Stimulated activated CD4-positive, alpha-beta T cell treated with anti-CD3 and anti-CD28 coated beads, Interleukin-4, amount 100 ng/mL, for 4 hours (primary cell): Measurements from ENCODE around the gene ARHGAP31.
"Not testable (repeated sequence)": the region's sequence is repeated elsewhere in the genome, so short reads cannot be mapped to it uniquely, and the experiment has no call there.

Experiments used
- DNase-seq, 2 experiments: peaks; one replicate each; pipeline ENCODE4 v3.0.0-alpha.2; 2020

ARHGAP31 gene, protein sequence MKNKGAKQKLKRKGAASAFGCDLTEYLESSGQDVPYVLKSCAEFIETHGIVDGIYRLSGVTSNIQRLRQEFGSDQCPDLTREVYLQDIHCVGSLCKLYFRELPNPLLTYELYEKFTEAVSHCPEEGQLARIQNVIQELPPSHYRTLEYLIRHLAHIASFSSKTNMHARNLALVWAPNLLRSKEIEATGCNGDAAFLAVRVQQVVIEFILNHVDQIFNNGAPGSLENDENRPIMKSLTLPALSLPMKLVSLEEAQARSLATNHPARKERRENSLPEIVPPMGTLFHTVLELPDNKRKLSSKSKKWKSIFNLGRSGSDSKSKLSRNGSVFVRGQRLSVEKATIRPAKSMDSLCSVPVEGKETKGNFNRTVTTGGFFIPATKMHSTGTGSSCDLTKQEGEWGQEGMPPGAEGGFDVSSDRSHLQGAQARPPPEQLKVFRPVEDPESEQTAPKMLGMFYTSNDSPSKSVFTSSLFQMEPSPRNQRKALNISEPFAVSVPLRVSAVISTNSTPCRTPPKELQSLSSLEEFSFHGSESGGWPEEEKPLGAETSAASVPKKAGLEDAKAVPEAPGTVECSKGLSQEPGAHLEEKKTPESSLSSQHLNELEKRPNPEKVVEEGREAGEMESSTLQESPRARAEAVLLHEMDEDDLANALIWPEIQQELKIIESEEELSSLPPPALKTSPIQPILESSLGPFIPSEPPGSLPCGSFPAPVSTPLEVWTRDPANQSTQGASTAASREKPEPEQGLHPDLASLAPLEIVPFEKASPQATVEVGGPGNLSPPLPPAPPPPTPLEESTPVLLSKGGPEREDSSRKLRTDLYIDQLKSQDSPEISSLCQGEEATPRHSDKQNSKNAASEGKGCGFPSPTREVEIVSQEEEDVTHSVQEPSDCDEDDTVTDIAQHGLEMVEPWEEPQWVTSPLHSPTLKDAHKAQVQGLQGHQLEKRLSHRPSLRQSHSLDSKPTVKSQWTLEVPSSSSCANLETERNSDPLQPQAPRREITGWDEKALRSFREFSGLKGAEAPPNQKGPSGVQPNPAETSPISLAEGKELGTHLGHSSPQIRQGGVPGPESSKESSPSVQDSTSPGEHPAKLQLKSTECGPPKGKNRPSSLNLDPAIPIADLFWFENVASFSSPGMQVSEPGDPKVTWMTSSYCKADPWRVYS (N-terminal part only)

DNA sequence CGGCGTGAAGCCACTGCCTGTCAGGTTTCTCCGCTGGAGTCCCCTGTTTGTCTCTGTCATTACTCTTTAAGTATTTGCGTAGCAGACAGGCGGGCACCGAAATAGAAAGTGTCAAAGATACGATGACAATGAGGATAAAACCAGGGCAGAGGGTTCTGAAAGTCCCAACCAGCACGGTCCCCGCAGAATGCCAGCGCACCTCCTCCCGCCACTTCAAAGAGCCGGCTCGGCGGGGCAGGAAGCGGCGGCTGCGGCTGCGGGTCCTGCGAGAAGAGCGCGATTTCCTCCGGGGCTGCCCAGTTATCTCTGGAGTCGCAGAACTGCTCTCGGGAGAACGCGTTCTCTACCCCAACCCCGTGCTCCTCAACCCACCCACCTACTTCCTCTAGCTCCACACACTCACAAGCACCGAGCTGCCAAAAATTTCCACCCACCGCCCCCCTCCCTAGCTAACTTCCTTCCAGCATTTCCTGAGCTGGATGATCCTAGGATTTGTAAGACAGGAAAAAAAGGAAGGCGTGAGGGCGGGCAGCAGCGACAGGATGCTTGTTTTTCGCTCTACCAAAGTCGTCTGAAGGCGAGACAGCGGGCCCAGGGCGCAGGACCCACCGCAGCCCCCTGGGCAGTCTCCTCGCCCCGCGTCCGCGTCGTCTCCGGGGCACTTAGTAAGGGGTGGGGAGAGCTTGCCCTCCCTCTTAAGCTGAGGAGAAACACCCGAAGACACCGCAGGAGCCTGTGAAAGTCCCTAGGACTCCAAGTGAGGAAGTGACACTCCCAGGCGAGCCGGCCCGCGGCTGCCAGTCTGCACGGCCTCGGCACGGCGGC is at the start of gene ARHGAP31:
Gene ARHGAP31 (plus strand): TSS at position 513 of the 825 bp plus-strand sequence. CDS start 522 bp downstream, outside the sequence.
- peak; percentile 75 to 86 for DNase-seq

DNA sequence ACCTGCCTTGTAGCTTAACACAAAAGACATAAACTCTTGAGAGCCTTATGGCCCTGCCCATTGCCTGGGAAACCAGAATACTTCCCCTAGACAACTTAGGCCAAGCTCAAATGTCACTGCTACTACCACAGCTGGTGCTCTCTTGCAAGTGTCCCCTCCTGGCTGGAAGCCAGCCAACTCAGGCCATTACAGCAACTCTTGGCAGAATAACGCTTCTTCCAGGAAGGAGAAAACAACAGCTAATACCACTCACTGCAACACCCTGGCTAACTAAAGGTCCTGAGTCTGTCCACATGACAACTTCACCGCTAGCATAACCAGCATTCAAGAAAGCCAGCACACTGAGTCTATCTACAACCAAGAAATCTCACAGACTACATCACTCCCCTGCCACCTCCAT is 48.4 kb upstream of the ARHGAP31 start:
- DNase-seq, result no peak

DNA sequence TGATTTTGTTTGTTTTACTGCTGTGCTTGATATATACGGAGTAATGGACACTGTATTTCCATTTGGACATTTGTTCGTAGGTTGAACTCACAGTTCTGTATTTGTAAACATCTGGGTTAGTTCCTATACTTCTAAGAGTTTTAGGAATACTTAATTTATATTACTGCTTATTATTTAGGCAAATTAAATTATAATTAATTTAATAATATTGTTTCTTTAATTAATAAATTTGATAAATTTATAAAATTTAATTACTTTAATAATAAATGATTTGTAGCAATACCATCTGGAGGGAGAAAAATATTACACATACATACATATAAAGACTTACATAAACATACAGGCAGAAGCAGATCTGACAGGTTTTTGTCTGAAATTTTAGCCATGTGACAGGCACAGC is 39.0 kb upstream of the ARHGAP31 start:
- no peak for DNase-seq

DNA sequence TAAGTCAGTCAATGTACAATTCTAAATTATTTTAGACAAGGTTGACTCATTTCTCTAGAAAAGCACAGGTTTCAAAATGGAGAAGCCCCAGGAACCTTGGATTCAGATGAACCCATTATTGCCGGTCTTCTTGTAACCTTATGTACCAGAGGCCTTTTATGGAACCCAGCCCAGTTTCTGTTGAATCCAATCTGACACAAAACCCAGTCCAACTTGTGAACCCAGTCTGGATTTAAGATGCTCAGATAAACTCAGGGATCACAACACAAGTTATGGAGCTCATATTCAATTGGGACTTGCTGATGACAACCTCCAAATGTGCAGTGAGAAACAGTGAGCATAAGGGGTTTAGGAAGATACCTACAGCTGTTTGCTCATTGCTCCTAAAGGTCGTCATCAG is 37.1 kb upstream of the ARHGAP31 start:
- DNase-seq, result no peak

DNA sequence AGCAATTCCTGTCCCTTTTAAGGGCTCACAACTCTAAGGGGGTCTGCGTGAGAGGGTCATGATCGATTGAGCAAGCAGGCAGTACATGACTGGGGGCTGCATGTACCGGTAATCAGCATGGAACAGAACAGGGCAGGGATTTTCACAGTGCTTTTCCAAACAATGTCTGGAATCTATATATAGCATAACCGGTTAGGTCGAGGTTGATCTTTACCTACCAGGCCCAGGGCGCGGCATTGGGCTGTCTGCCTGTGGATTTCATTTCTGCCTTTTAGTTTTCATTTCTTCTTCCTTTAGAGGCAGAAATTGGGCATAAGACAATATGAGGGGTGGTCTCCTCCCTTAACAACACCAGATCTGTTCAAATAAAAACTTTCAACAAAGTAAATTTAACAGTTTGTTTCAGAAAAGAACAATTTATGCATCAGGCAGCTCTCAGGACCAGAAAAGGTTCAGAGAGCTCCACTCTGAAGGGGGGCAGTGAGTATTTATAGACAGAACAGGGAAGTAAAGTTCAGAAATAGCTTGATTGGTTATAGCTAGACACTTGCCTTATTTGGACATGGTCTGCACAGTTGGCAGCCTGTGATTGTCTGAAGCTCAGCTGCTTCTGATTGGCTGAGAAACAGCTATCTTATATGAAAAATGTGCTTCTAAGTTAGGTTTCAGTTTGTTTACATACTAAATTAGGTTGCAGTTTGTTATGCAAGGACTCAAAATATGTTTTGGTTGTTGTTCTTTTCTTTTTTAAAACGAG is 36.4 kb upstream of the ARHGAP31 start:
- DNase-seq, result no peak

DNA sequence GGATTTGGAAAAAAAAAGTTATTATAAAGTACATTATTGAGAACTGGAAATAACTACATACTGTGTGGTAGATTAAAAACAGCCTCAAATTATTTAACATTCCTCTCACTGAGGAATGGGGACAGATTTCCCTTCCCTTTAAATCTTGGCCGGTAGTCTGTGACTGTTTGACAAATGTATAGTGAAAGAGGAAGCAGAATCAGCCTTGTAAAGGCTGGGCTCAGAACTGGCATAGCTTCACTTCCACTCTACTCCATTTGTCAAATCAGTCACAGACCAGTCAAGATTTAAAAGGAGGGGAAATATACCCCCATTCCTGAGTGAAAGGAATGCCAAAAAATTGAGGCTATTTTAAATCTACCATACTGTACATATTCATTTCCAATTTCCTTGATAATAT is 35.3 kb upstream of the ARHGAP31 start:
- no peak for DNase-seq

DNA sequence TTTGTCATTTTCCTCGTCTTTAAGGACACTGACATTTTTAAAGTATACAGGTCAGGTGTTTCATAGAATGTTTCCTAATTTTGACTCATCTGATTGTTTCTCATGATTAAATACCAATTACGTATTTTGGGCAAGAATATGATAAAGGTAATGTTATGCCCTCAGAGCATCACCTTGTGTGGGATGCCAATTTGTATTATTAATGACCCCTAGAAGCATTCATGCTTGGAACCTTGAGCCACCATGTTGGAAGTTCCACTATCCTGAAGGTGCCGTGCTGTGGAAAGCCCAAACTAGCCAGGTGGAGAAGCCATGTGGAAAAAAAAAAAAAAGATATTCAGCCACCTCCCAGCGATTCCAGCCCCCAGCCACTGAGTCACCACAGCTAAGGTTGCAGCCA is 34.4 kb upstream of the ARHGAP31 start:
- DNase-seq, result no peak

DNA sequence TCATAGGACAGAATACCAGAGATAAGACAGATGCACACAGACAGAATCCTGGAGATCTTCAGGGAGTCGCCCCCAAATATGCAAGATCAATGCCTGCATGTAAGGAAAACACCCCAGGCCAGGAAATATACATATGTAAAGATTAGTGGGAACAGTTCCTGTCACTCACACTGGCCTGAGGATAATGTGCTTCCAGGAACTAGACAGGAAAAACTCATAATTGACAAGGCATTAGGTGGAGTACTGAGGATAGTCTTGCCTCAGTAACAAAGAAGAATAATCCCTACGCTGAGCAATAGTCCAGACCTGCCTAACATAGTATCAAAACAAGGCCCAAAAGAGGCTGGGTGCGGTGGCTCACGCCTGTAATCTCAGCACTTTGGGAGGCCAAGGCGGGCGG is 33.1 kb upstream of the ARHGAP31 start:
- DNase-seq, result no peak

DNA sequence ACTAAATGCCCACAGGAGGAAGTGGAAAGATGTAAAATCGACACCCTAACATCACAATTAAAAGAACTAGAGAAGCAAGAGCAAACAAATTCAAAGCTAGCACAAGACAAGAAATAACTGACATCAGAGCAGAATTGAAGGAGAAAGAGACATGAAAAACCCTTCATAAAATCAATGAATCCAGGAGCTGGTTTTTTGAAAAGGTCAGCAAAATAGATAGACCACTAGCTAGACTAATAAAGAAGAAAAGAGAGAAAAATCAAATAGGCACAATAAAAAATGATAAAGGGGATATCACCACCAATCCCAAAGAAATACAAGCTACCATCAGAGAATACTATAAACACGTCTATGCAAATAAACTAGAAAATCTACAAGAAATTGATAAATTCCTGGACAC is 24.0 kb upstream of the ARHGAP31 start:
- not testable (repeated sequence) for DNase-seq

DNA sequence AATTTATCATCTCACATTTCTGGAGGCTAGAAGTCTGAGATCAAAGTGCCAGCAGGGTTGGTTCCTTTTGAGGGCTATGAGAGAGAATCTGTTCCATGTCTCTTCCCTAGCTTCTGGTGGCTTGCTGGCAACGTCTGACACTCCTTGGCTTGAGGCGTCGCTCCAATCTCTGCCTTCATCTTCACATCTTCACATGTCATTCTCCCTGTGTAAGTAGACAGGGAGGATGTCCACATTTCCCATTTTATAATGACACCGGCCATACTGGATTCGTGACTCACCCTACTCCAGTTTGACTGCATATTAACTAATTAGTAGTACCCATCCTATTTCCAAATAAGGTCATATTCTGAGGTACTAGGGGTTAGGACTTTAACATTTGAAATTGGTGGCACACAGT is 17.5 kb upstream of the ARHGAP31 start:
- DNase-seq, result no peak

DNA sequence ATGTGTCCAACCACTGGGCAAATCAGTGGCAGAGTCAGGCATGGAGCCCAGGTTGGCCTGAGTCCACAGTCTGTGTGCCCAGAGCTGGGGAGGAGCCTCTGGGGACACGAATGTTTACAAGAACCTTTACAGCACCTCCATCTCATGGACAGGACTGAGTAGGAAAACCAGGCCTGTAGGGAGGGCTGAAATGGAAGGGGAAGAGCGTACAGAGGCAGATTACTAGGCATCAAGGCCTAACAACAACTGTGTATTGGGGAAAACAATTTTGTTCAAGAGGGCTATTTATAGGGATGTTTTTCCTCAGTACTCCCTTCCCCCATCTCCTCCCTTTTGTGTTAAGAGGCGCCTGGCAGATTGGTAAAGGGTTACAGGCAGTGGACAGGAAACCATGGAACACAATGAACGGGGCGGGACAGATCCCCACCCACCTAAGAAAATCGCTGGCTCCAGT is 15.1 kb upstream of the ARHGAP31 start:
- no peak for DNase-seq

DNA sequence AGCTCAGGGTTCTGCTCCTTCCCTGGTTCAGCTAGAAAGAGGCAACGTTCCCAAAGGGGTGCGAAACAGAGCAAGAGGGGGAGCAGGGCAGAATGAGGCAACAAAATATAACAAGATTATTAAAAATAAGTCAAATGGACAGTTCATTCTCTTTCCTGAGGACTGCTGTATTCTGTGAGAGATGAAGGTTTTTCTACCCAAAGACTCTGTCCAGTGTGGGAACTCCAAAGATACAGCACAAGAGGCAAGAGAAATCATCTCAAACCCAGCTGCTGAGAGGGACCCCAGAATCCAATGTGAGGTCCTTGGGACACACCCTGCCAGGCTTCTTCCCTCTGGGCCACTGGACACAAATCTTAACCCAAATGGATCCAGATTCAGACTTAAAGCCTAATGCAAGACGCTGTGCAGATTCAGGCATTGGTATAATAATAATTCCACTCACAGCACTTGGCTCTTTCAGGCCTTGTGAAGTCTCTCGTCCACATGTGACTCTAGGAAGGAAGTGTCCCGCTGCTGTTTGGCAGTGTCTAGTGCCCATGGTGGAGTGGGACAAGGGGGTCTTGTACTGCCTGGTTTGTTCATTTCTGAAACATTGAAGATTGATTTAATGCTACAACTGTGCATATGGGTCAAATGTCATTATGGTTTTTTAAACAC is 14.5 kb upstream of the ARHGAP31 start:
- DNase-seq, result no peak

DNA sequence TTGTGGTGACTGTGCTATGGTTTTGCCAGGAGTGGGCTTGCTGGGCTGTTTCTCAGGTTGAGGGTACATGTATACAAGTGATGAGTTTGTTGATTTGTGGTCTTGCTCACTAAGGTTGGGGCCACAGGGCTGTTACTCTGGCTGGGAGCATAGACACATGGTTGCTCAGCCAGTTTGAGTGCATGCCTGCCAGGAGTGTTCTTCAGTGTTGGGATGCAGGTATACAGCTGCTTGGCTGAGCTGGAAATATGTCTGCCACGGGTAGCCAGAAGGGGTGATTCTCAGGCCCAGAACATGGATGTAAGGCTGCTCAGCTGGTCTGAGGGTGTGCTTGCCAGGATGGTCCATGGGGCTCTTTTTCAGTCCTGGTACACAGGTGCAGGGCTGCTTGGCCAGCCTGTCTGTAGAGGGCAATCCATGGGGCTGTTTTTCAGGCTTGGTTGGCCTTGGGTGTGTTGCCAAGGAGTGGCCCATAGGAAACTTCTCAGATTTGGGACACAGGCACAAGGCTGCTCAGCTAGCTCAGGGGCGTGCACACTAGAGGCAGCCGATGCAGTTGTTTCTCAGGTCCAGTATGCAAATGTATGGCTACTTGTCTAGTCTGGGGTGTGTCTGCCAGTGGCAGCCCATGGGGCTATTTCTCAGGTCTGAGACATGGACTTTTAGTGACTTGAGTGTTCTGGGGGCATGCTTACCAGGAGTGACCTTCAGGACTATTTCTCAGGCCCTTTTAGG is 5.3 kb upstream of the ARHGAP31 start:
- no peak for DNase-seq

DNA sequence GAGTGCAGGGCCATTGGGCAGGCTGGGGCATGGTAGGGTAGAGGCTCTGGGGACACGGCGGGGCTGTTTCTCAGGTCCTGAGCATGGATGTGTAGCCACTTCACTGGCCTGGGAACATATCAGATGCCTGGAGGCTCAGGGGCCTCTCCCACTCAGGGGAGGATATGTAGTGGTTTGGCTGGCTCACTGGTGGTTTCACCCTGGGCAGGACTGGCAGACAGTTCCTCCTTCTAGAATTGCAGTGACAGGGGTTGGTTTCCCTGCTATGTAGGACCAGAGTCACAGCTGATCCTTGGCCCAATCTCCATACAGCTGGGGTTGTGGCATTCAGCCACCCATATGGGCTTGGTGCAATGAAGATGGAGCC is 4.8 kb upstream of the ARHGAP31 start:
- DNase-seq, result no peak

DNA sequence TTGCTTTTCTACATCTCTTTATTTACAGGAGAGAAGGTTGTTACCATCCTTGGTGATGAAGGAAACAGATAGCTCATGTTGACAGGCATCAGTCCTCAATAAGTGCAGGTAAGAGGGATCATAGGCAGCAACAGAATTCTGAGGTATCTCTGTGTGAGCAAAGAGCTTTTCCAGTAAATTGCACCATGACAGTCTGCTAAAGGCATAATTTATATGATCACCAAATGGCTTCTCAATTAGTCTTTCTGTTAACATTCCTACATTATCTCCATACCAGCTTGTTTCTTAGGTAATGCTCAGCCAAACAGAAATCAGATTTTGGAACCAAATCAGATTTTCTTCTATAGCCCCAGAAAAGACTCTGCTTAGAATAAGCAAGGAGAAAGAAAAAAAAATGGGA is 3.6 kb upstream of the ARHGAP31 start:
- no peak for DNase-seq

DNA sequence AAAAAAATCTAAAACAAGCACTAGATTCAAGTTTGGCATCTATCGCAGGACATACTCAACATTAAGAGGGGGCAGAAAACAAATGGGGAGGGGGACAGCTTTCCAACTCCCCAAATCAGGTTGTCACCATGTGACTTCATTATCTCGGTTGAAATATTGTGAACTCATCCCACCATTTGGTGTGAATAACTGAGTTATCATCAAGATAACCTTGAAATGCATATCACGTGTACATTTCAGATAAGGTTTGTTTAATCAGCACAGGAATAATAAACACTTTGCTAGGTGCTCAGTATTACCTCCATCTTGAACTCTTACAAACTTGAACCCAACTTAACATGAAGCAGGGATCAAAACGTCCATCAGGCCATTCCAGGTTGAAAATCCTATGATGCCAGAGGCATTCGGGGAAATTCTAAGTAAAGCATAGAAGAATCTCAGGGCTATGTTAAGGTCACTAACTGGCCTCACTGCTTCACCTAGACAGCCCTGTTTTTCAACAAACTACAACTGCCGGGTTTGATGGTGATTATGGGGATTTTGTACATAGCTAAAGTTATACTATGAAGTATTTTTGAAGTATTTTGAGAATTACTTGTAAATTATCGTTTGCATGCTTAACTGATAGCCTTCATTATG is 3.0 kb upstream of the ARHGAP31 start:
- DNase-seq, result no peak

DNA sequence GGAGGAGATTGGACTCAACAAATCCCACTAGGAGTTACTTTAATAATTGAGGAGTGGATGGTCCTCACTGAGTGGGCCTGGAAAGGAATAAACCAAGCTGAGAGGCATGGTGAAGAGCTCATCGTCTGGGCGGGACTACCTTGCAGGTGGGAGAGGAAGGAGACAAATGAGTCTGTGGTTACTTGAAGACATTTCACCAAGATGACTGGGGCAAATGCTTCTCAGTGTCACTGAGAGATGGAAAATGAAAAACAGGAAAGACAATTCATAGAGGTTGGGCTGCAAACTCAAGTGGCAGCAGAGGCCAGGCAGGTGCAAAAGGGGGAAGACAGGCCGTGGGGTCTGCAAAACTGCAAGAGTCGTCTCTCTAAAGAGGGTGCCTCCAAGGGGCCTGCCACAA is 1.5 kb upstream of the ARHGAP31 start:
- peak in 1 of 2 experiments; percentile 22 for DNase-seq

DNA sequence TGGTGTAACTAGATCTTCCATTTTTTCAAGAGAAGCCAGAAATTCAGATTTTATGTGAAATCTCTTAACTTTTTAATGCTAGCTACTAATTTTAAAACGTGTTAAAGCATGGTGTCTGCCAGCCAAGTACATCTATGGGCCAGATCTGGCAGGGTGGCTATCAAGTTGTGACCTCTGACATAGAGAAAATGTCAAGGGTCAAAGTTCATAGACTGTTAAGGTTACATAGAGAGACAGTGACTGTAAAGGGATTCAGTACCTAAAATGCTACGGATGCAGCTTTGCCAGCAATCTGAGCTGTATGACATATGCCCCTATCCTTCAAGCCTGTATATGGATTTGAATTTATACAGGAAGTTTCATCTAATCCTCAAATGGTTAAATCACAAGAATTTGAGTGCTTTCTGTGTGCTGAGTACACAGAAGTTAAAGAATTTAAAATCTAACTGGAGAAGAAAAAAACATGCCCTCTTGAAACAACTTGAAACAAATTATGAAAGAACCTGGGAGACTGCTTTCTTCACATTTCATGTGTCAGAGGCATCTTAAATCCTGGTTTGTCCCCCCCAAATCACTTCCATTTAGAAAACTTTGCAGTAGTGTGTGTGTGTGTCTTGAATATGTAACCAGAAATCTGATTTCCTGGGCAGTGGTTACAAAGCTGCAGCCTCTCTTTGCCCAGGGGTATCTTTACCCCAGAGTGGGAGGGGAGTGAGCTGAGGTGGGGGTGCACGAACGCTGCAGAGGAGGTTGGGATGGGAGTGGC is 895 bp upstream of the ARHGAP31 start:
- no peak for DNase-seq
